ENCODE results near the gene KCTD15.

GRCh38 chr19:33831825-33832224, 35.2 kb downstream of the KCTD15 start:
- no peak for TF ChIP-seq CTCF (conservative IDR thresholded peaks at IDR 0.05; ENCODE audit: low read depth, low read length)
- TF ChIP-seq EZH2 (IDR thresholded peaks at IDR 0.05; ENCODE audit: borderline replicate concordance, low read depth, low read length, poor library complexity, severe bottlenecking): no peak
